CD4-positive, alpha-beta T cell treated with Interleukin-15 for 4 hours (primary cell): ENCODE measurements around the gene QDPR.
"Not testable (repeated sequence)": the region's sequence is repeated elsewhere in the genome, so short reads cannot be mapped to it uniquely, and the experiment has no call there.

ENCODE experiments used
- DNase-seq: peaks from one replicate; pipeline ENCODE4 v3.0.0-alpha.2; 2020; ENCODE audit warnings: low spot score

Gene QDPR

DNA sequence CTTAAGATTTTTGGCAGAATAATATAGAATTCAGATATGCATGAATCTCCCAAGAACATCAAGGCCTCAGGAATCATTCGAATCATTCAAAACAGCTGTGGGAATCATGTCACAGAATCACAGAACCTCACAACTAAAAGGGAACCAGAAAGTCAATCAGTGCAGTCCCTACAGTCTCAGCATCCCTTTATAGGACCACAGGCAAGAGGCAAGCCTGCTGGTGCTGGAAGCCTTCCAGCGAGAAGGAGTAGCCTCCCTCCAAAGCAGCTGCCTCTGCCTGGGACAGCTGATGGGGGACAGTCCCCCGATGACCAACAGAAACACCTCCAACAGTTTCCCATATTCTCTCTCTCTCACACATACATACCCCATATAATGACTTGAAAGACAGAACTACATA is 20.7 kb downstream of the QDPR start:
- no peak for DNase-seq

GRCh38 chr4:17490575-17491059 is 21.3 kb downstream of the QDPR start:
- DNase-seq, result no peak

- no peak for DNase-seq
These were observed 22.2 kb downstream of the QDPR start for GRCh38 chr4:17489721-17490120.

DNA sequence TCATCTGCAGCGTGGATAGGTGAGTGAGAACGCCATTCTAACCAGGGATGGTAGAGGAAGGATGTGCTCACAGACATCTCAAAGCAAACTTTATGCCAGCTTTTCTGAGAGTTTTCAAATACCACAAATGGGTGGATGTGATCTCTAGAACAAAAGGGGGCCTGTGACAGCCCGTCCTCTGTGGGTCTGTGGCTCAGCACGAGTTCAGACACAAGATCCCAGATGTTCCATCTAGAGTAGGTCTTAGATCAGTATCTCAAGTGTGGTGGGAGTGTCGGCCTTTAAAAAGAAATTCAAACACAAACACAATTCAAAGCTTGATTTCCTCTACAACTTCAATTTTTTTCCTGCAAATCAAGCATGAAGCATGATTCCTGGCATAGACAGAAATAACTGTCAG is 22.8 kb downstream of the QDPR start:
- DNase-seq, result no peak

DNA sequence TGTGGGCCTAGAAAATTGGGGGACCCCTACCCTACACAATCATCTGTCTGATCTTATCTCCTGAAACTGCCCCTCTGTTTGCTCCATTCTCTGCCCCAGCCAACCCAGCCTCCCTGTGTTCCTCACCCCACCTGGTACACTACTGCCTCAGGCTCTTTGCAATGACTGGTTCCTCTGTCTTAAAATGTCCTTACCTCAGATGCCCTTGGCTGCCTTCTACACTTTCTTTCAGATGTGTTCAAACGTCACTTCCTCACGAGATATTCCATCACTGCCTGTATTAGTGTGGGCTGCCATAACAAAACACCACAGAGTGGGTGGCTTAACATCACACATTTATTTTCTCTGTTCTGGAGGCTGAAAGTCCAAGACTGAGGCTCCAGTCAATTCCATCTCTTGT is 29.2 kb downstream of the QDPR start:
- DNase-seq, result no peak

DNA sequence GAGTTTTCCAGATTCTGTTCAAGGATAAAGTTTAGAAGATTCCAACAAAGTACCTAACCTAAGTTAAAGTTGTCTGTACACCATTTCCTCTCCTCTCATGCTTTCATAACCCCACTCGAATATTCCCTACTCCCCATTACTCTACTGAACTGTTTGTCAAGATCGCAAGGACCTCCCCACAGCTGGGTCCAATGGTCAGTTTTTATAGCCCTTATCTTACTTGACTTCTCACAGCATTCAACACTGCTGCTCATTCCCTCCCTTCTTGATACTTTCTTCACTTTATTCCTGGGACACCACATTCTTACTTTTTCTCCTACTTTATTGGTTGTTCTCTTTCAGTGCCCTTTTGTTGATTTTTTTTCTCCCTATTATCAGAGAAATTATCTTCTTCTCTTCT is 30.9 kb downstream of the QDPR start:
- no peak for DNase-seq

GRCh38 chr4:17480210-17480927 is 31.5 kb downstream of the QDPR start:
- no peak for DNase-seq

- no peak for DNase-seq
These were observed 34.0 kb downstream of the QDPR start for GRCh38 chr4:17477774-17478472.

GRCh38 chr4:17476853-17477252 is 35.0 kb downstream of the QDPR start:
- DNase-seq, result no peak

GRCh38 chr4:17475481-17475880 is 36.4 kb downstream of the QDPR start:
- DNase-seq, result no peak

DNA sequence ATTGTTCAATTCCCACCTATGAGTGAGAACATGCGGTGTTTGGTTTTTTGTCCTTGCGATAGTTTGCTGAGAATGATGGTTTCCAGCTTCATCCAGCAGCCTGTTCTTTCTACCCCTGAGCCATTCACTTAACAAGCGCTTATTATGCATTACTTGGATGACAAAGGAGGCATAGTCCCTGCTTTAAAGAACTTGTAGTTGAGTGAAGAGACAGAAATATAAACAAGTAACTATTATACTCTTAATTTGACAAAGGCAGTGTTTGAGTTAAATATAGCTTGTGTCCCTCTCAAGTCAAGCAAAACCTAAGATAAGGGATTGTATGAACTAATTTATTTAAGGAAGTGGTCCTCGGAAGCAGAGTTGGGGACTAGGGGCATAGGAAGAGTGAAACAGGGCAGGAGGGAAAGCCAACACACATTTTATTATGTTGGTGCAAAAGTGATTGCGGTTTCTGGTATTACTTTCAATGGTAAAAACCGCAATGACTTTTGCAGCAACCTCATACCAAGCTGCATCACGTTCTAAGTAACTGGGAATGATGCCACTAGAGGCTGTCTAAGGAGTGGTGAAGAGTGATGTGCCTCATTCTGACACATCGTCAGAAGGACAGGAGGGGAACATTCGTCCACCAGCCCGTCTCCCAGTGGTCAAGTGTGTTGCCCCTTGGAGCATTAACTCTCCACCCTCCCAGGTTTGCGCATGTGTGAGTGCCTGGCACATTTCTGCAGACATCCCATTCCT is 41.8 kb downstream of the QDPR start:
- no peak for DNase-seq

DNA sequence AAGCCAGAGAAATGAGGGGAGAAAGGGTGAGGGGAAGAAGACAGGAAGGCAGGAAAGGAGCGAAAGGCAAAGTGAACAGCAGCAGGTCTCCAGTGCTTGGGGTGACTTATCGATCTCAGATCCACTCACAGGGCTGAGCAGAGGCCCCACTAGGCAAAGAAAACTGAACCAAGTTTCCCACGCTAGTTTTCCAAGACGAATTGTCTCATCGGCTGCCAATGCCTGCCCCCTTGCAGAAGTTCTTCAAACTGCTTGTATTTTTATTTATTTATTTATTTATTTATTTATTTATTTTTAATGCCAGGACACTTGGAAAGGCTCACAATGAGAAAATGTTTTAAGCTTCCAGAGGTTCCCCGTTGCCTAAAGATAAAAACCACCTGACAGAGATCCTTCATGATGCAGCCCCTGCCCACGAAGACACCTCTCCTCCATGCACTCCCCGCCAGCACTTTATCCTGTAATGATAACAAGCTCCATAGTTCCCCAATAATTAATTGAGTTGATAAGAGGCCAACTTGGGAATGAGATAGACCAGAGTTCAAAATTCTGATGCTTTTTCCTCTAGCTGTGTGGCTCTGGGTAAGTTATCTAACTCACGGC is 43.2 kb downstream of the QDPR start:
- no peak for DNase-seq

GRCh38 chr4:17463606-17464005 is 48.3 kb downstream of the QDPR start:
- no peak for DNase-seq

- no peak for DNase-seq
These were observed 61.6 kb downstream of the QDPR start for GRCh38 chr4:17450269-17450804.

DNA sequence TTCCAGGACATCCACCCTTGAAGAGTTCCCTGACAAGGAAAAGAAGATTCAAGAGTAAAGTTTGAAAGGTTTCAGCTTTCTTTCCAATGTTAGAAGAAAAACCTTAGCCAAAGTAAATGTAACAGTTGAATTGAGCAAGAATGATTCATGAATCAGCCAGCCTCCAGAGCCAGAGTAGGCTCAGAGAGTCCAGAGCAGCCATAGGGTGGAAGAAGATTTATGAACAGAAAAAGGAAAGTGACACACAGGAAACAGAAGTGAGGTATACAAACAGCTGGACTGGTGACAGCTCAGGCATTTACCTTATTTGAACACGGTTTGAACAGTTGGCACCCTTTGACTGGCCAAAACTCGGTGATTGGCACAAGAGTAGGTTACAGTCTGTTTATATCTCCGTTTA is 63.2 kb downstream of the QDPR start:
- DNase-seq, result no peak

DNA sequence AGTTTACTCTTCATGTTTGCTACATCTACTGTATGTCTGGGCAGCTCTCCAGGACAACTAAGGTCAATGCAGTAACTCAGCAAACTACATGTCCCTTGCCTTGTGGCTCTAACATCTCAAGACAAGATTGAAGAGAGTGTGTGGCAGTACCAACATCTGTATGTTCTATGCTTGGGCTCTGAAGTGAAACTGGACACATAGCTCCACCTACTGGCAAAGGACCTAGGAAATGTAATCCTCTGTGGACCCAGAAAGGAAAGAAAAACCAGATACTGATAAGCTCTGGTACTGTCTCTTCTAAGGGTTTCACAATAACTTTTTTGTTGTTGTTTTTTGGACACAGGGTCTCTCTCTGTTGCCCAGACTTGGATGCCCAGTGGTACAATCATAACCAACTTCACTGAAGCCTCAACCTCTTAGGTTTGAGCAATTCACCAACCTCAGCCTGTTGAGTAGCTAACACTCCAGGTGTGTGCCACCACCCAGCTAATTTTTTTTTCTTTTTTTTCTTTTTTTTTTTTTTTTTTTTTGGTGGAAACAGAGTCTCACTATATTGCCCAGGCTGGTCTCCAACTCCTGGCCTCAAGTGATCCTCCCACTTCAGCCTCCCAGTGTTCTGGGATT is 64.1 kb downstream of the QDPR start:
- peak; percentile 57 for DNase-seq

- no peak for DNase-seq
These were observed 64.8 kb downstream of the QDPR start for GRCh38 chr4:17447056-17447455.

DNA sequence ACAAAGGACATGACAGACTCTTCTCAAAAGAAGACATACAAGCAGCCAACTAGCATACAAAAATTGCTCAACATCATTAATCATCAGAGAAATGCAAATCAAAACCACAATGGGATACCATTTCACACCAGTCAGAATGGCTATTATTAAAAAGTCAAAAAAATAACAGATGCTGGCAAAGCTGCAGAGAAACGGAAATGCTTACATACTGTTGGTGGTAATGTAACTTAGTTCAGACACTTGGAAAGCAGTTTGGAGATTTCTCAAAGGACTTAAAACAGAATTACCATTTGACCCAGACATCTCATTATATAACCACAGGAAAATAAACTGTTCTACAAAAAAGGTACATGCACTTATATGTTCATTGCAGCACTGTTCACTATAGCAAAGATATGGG is 69.4 kb downstream of the QDPR start:
- DNase-seq, result not testable (repeated sequence)

- no peak for DNase-seq
These were observed 74.5 kb downstream of the QDPR start for GRCh38 chr4:17437396-17437795.

GRCh38 chr4:17436750-17437090 is 75.2 kb downstream of the QDPR start:
- DNase-seq, result no peak
